SH-SY5Y (cell line): ENCODE data around the gene SKA2.

ENCODE experiments used
- GATA2 ChIP-seq: IDR thresholded peaks from 2 replicates; pipeline ENCODE4 v1.6.1; 2011; ENCODE audit warnings: mild to moderate bottlenecking, low read depth, low read length
- GATA3 ChIP-seq: IDR thresholded peaks from 2 replicates; pipeline ENCODE4 v1.6.1; 2011; ENCODE audit warnings: low read depth, mild to moderate bottlenecking, low read length, moderate library complexity

- TF ChIP-seq GATA3 (no peak), GATA2 (no peak)
These were observed 5.9 kb downstream of the SKA2 start for GRCh38 chr17:59149051-59149450.
